T-helper 22 cell (primary cell): ENCODE results near the gene LINC01488.

Experiments
- DNase-seq: peaks from one replicate; pipeline ENCODE4 v3.0.0-alpha.2; 2020; ENCODE audit warnings: low read depth

Gene LINC01488

GRCh38 chr11:69446108-69446507 is 35.4 kb upstream of the LINC01488 start:
- no peak for DNase-seq

GRCh38 chr11:69447786-69448185 is 33.7 kb upstream of the LINC01488 start:
- no peak for DNase-seq

GRCh38 chr11:69448471-69449284 is 32.8 kb upstream of the LINC01488 start:
- DNase-seq = no peak

GRCh38 chr11:69449320-69450063 is 32.0 kb upstream of the LINC01488 start:
- no peak for DNase-seq

GRCh38 chr11:69450064-69450856 is 31.2 kb upstream of the LINC01488 start:
- DNase-seq = no peak

- no peak for DNase-seq
Measured at GRCh38 chr11:69450857-69451220, 30.6 kb upstream of the LINC01488 start.

GRCh38 chr11:69451289-69451688 is 30.2 kb upstream of the LINC01488 start:
- DNase-seq = no peak

GRCh38 chr11:69452206-69452987 is 29.1 kb upstream of the LINC01488 start:
- DNase-seq = no peak

GRCh38 chr11:69453151-69453550 is 28.3 kb upstream of the LINC01488 start:
- DNase-seq = no peak

GRCh38 chr11:69454018-69454417 is 27.4 kb upstream of the LINC01488 start:
- DNase-seq = no peak

- no peak for DNase-seq
Measured at GRCh38 chr11:69455969-69456368, 25.5 kb upstream of the LINC01488 start.

- DNase-seq = no peak
Measured at GRCh38 chr11:69456712-69457111, 24.8 kb upstream of the LINC01488 start.

GRCh38 chr11:69459848-69460539 is 21.5 kb upstream of the LINC01488 start:
- DNase-seq = no peak

GRCh38 chr11:69460540-69461257 is 20.8 kb upstream of the LINC01488 start:
- DNase-seq = no peak

- no peak for DNase-seq
Measured at GRCh38 chr11:69461272-69461962, 20.0 kb upstream of the LINC01488 start.

- no peak for DNase-seq
Measured at GRCh38 chr11:69462106-69462951, 19.1 kb upstream of the LINC01488 start.

GRCh38 chr11:69463181-69463994 is 18.1 kb upstream of the LINC01488 start:
- DNase-seq = no peak
